ENCODE measurements around the gene ZGPAT.

ZGPAT gene

DNA sequence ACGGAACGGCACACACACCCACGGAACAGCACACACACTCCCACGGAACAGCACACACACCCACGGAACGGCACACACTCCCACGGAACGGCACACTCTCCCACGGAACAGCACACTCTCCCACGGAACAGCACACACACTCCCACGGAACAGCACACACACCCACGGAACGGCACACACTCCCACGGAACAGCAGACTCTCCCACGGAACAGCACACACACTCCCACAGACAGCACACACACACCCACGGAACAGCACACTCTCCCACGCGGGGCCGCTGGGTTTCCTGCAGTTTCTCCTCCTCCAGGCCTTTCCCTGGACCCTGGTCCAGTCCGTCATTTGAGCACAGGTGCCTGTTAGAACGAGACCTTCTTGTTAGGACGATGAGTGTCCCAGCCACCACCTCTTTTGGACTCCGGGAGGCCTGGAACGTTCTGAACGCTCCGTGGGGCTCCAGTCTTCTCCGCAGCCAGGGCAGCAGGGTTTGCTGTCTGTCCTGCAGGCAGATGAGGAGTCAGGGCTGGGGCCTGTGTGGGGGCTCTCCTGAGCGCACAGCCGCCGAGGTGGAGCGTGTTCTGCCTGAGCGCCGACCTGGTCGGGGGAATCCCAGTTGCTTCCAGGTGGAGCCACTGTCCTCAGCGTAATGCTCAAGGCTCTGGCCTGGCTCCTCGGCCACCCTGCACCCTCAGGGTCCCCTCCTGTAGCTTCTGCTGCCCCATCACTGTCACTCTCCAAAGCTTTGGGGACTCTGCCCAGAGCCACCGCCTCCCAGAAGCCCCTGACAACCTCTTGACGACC, 29.0 kb upstream of the ZGPAT start:
- no peak for DNase-seq

- DNase-seq, result no peak
Observed at GRCh38 chr20:63679799-63680305, 28.0 kb upstream of the ZGPAT start.

DNA sequence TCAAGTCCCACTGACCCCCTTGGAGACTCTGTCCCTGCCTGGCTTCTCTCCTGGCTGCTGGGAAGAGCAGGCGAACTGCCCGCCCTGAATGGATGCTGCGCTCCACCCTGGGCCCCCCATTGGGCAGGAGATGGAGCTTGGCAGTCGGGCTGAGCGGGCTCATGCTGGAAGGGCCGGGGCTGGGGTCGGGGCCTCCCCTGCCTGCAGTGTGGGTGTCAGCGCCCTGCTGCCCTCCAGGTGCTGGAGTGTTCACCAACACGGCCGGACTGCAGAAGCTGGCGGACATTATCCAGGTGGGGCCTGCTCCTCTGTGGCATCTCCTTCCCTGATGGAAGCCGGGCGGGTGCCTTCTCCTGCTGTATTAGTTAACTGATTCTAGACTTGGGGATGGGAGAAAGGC, 27.4 kb upstream of the ZGPAT start:
- no peak for DNase-seq

- no peak for DNase-seq
Observed at GRCh38 chr20:63680857-63681608, 26.8 kb upstream of the ZGPAT start.

GRCh38 chr20:63681609-63682142, 26.2 kb upstream of the ZGPAT start:
- no peak for DNase-seq

- DNase-seq, result no peak
Observed at GRCh38 chr20:63682384-63683139, 25.3 kb upstream of the ZGPAT start.

DNA sequence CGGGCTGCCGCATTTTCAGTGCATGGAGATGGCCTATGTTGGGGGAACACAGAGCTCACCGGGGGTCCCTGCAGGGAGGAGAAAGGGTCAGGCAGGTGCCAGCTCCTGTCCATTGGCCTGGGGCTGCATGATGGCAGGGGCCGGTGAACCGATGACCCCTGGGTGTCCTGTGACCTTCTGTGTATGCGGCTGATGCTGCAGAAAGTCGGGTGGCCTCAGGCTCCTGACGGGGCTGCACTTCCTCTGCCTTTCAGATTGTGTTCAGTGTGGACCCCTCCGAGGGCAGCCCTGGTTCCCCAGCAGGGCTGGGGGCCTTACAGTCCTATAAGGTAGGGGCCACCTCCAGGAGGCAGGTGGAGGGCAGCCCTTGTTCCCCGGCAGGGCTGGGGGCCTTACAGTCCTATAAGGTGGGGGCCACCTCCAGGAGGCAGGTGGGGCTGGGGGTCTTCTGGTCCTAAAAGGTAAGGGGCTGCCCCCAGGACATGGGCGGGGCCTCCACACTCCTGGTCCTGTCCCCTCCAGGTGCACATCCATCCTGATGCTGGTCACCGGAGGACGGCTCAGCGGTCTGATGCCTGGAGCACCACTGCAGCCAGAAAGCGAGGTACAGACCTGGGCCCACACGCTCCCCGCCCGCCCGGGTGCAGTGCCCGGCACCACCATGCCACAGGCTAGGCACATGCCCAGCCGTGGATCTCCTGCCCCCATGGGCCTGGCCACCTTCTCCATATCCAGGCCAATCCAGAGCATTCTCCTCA, 22.4 kb upstream of the ZGPAT start:
- no peak for DNase-seq

GRCh38 chr20:63686094-63686491, 21.7 kb upstream of the ZGPAT start:
- no peak for DNase-seq

DNA sequence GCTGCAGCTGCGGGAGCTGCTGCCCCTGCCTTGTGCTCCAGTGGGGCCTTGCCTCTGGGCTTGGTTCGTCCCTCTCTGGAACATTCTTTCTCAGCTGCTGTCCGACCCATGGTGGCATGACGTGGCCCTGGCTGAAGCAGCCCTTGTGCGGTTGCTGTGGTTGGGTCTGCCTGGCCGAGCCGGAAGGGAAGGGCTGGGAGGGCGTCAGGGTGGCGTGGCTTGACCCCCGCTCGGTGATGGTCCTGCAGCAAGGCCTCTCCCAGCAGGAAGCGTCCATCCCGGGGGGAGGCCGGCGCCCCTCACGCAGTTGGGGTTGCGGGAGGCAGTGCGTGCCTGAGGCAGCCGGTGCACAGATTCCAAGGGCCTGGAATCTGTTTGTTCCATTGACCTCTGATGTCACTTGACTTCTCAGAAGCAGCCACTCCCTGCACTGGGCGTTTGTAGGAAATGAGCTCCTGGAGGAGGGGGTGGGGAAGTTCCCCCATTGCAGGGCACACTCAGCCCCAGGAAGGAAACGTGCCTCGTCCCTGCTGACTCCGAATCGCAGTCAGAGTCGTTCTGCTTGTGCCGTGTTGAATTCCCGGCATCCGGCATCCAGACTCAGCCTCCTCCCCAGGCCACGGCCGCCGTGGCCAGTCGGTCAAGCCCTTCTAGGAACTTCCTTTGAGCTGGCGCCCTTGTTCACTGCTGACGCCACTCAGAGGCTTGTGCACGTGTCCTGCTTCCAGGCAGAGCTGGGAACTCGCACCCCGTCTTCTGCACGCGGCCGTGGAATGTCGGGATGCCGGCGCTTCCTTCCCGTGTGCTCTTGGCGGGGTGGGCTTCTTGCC, 21.1 kb upstream of the ZGPAT start:
- DNase-seq, result no peak

GRCh38 chr20:63687419-63688178, 20.2 kb upstream of the ZGPAT start:
- DNase-seq, result no peak

GRCh38 chr20:63688228-63689045, 19.4 kb upstream of the ZGPAT start:
- no peak for DNase-seq

DNA sequence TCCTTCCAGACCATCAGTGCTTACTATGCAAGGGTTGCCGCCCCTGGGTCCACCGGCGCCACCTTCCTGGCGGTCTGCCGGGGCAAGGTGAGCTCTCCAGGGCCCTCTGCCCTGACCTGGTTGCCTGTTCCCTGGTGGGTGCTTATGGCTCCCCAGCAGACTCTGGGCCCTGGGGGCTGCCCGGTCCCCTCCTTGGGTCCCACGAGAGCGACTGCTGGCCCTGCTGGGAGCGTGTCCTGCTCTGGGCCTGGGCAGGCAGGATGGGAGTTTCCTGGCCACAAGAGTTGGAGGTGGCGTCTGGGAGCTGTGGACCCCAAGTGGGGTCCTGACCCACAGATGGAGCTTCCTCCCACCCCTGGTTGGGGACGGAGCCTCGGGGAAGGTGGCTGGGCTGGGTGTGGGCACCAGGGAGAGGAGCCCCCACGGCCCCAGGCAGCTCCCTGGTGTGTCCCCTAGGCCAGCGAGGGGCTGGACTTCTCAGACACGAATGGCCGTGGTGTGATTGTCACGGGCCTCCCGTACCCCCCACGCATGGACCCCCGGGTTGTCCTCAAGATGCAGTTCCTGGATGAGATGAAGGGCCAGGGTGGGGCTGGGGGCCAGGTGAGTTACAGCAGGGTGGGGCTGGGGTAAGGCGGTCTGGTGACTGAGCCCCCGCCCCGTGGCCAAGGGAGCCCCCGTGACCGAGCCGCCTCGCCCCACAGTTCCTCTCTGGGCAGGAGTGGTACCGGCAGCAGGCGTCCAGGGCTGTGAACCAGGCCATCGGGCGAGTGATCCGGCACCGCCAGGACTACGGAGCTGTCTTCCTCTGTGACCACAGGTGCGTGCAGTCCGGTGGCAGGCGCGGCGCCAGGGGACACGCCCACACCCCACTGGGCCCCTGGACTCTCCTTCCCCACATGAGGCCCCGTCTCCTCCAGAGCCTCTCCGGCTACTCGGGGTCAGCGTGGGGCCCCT, 18.5 kb upstream of the ZGPAT start:
- DNase-seq, result no peak

DNA sequence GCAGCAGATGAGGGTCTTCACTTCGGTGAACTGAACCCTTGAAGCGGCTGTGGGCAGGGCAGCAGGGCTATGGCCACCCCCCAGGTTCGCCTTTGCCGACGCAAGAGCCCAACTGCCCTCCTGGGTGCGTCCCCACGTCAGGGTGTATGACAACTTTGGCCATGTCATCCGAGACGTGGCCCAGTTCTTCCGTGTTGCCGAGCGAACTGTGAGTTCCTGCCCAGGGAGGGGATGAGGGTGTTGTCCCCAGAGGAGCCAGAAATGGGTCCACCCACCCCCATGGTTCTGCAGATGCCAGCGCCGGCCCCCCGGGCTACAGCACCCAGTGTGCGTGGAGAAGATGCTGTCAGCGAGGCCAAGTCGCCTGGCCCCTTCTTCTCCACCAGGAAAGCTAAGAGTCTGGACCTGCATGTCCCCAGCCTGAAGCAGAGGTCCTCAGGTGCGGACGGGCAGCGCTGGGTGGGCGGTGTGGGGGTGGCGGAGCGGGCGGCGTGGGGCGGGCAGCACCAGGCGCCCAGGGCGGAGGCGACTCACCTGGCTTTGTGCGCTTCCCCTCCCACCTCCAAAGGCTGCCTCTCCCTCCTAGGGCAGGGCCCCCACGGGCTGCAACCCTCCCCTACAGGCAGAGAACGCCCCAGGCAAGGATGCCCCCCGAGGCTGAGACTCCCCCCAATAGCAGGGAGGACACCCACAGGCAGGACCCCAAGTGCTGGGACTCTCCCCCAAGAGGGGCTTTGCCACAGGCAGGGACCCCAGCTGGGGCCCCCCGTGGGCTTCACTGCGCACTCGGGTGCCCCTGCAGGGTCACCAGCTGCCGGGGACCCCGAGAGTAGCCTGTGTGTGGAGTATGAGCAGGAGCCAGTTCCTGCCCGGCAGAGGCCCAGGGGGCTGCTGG, 17.6 kb upstream of the ZGPAT start:
- DNase-seq, result no peak

DNA sequence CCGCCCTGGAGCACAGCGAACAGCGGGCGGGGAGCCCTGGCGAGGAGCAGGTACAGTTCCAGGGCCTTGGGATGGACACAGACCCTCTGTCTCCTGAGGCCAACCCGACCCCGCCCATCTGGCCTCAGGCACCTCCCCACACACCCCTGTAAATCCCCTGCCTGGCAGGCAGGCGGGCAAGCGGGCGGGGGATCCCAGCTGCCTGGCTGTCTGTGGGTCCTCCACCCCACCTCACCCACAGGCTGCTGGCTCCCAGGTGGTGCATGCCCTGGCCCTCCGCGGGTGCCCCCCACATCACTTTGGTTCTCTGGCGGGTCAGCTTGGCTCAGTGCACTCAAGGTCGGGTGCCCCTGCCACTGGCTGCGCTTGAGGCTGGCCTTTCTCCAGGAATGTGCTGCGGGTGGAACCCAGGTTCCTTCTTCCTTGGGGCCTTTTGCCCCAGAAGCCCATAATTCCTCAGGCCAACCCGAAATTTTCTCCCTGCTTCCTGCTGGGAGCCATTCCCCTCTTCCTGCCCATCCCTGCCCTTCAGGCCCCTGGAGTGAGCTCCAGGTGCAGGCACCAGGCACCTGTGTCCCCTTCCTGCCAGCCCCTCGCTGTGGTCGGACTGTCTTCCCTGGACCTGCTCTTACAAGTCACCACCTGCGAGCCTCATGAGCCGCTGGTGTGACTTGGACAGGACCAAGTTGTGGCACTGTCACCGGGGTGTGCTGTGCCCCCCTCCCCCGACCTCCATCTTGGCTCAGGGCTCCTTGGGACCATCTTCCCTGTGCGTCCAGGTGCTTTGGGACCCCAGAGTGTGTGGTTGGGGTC, 16.7 kb upstream of the ZGPAT start:
- DNase-seq, result no peak

DNA sequence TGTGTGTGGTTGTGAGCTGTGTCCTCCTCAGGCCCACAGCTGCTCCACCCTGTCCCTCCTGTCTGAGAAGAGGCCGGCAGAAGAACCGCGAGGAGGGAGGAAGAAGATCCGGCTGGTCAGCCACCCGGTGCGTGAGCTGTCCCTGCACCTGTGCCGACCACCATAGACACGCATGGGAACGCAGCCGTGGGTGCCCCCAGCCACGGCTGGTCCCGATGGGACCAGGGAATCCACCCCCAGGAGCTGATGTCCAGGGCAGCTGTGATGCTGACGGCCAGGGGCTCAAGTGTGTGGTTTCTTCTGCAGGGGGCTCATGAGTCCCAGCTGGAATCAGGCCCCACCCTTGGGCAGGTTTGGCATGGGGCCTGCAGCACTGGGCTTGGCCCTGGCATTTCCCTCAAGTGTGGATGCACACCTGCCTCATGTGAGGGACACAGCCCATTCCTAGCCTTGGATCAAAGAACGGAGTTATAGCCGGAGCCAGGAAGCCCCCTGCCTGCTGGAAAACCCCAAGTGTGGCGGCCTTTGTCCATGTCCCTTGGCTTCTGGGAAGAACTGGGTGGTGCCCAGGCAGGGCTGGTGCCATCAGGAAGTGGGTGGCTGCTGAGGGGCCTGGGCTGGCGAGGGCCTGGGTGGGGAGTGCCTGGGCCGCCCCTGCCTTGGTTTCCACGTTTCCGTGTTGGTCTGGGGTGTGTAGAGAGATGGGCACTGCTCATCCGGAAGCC, 16.0 kb upstream of the ZGPAT start:
- DNase-seq, result no peak
